Subcutaneous abdominal adipose tissue (tissue), 5 donors: ENCODE data around the gene ZNF207.

Experiments
- H3K27ac ChIP-seq: one replicate; pipeline ENCODE4 v1.7.0; 2013; ENCODE audit warnings: low read depth, mild to moderate bottlenecking, inconsistent platforms, low read length, moderate library complexity
- H3K27me3 ChIP-seq, 5 donors: one replicate each; pipeline ENCODE4 v1.7.0; 2013; ENCODE audit warnings: low read length in 5 of 5, inconsistent platforms in 1 of 5; ENCODE audit not compliant: control insufficient read depth in 5 of 5, insufficient read depth in 4 of 5
- H3K36me3 ChIP-seq, 5 donors: one replicate each; pipeline ENCODE4 v1.7.0; 2013; ENCODE audit warnings: low read length in 5 of 5; ENCODE audit not compliant: control insufficient read depth in 5 of 5, insufficient read depth in 5 of 5
- H3K4me1 ChIP-seq, 5 donors: one replicate each; pipeline ENCODE4 v1.7.0; 2013; ENCODE audit warnings: low read length in 5 of 5, mild to moderate bottlenecking in 3 of 5, moderate library complexity in 1 of 5; ENCODE audit not compliant: control insufficient read depth in 5 of 5, insufficient read depth in 5 of 5
- H3K4me3 ChIP-seq, 5 donors: one replicate each; pipeline ENCODE4 v1.7.0; 2013; ENCODE audit warnings: low read length in 5 of 5, low read depth in 1 of 5
- H3K9ac ChIP-seq, 5 donors: one replicate each; pipeline ENCODE4 v1.7.0; 2013; ENCODE audit warnings: low read length in 5 of 5, mild to moderate bottlenecking in 4 of 5, moderate library complexity in 3 of 5
- H3K9me3 ChIP-seq, 5 donors: one replicate each; pipeline ENCODE4 v1.7.0; 2013; ENCODE audit warnings: low read length in 5 of 5; ENCODE audit not compliant: control insufficient read depth in 5 of 5
- donor health status: healthy.
- donor health status: healthy.
- donor health status: healthy.
- donor health status: healthy.
- donor health status: healthy.

Gene ZNF207

GRCh38 chr17:32331243-32332040, 18.5 kb upstream of the ZNF207 start:
- no peak overlapping the region for H3K27ac ChIP-seq
- H3K4me1 ChIP-seq, result no peaks in the 10 kb centered on the region
- no peak overlapping the region for H3K4me3 ChIP-seq
- no peaks in the 10 kb centered on the region for H3K9me3 ChIP-seq
- no peaks in the 10 kb centered on the region for H3K27me3 ChIP-seq
- no peak overlapping the region for H3K9ac ChIP-seq
- H3K36me3 ChIP-seq, result peaks cover 13 to 29% (median 21%) of the 10 kb centered on the region in 5 donors

- Histone ChIP-seq H3K27ac (no peak overlapping the region), H3K4me3 (no peak overlapping the region)
Measured at GRCh38 chr17:32333187-32333586, 16.8 kb upstream of the ZNF207 start.

GRCh38 chr17:32335046-32335445, 14.9 kb upstream of the ZNF207 start:
- Histone ChIP-seq H3K36me3 (peaks cover 19 to 54% (median 39%) of the 10 kb centered on the region in 5 donors), H3K4me1 (no peaks in the 10 kb centered on the region), H3K9me3 (no peaks in the 10 kb centered on the region), H3K27me3 (no peaks in the 10 kb centered on the region), H3K4me3 (no peak overlapping the region), H3K9ac (no peak overlapping the region), H3K27ac (no peak overlapping the region)

More at GRCh38 chr17:32333187-32333586, 16.8 kb upstream of the ZNF207 start:
- Histone ChIP-seq H3K4me1 (no peaks in the 10 kb centered on the region), H3K27me3 (no peaks in the 10 kb centered on the region), H3K9me3 (no peaks in the 10 kb centered on the region), H3K36me3 (peaks cover 18 to 46% (median 35%) of the 10 kb centered on the region in 5 donors), H3K9ac (no peak overlapping the region)

- H3K27ac ChIP-seq, result no peak overlapping the region
- no peaks in the 10 kb centered on the region for H3K27me3 ChIP-seq
- no peak overlapping the region for H3K9ac ChIP-seq
- peaks cover 19 to 54% (median 39%) of the 10 kb centered on the region in 5 donors for H3K36me3 ChIP-seq
- no peaks in the 10 kb centered on the region for H3K4me1 ChIP-seq
- no peaks in the 10 kb centered on the region for H3K9me3 ChIP-seq
- H3K4me3 ChIP-seq, result no peak overlapping the region
Measured at GRCh38 chr17:32335687-32336086, 14.3 kb upstream of the ZNF207 start.

GRCh38 chr17:32341141-32341856, 8.7 kb upstream of the ZNF207 start:
- Histone ChIP-seq H3K4me3 (peak overlapping the region; percentile 82 to 89 (median 84)), H3K36me3 (peaks cover 5 to 26% (median 18%) of the 10 kb centered on the region in 5 donors), H3K9me3 (no peaks in the 10 kb centered on the region), H3K9ac (peak overlapping the region; percentile 61 to 85 (median 71)), H3K27me3 (no peaks in the 10 kb centered on the region), H3K4me1 (peaks cover 6 to 21% (median 17%) of the 10 kb centered on the region in 5 donors), H3K27ac (peak overlapping the region; percentile 46)

GRCh38 chr17:32341857-32342602, 7.9 kb upstream of the ZNF207 start, which contains the start of gene C17orf75:
C17orf75 (minus strand) TSS chr17:32342173; CDS start chr17:32342139, 34 bp downstream.
- Histone ChIP-seq H3K36me3 (peaks cover 5 to 19% (median 13%) of the 10 kb centered on the region in 5 donors), H3K9me3 (no peaks in the 10 kb centered on the region), H3K4me1 (peaks cover 6 to 21% (median 17%) of the 10 kb centered on the region in 5 donors), H3K27me3 (no peaks in the 10 kb centered on the region), H3K4me3 (peak within 1 kb of the TSS; percentile 82 to 89 (median 84)), H3K9ac (peak within 1 kb of the TSS; percentile 61 to 86 (median 84)), H3K27ac (peak within 1 kb of the TSS; percentile 62)

- no peaks in the 10 kb centered on the region for H3K27me3 ChIP-seq
- H3K4me1 ChIP-seq, result peaks cover 6 to 21% (median 17%) of the 10 kb centered on the region in 5 donors
- peak overlapping the region in 4 of 5 donors; percentile 55 to 86 (median 78) for H3K9ac ChIP-seq
- H3K4me3 ChIP-seq, result peak overlapping the region; percentile 82 to 89 (median 84)
- no peaks in the 10 kb centered on the region for H3K9me3 ChIP-seq
- peaks cover 0 to 14% (median 6%) of the 10 kb centered on the region in 5 donors for H3K36me3 ChIP-seq
- H3K27ac ChIP-seq, result peak overlapping the region; percentile 62
Measured at GRCh38 chr17:32342603-32343325, 7.2 kb upstream of the ZNF207 start.

- H3K27me3 ChIP-seq, result no peaks in the 10 kb centered on the region
- no peak overlapping the region for H3K9ac ChIP-seq
- H3K4me3 ChIP-seq, result no peak overlapping the region
- peaks cover 5 to 25% (median 24%) of the 10 kb centered on the region in 5 donors for H3K4me1 ChIP-seq
- H3K27ac ChIP-seq, result no peak overlapping the region
- no peaks in the 10 kb centered on the region for H3K9me3 ChIP-seq
- no peaks in the 10 kb centered on the region for H3K36me3 ChIP-seq
Measured at GRCh38 chr17:32345951-32346600, 3.9 kb upstream of the ZNF207 start.

GRCh38 chr17:32348483-32348800, 1.5 kb upstream of the ZNF207 start:
- Histone ChIP-seq H3K27me3 (no peaks in the 10 kb centered on the region), H3K27ac (no peak overlapping the region)

More at GRCh38 chr17:32348483-32348800, 1.5 kb upstream of the ZNF207 start:
- H3K4me3 ChIP-seq, result no peak overlapping the region
- no peaks in the 10 kb centered on the region for H3K9me3 ChIP-seq
- no peak overlapping the region for H3K9ac ChIP-seq
- H3K36me3 ChIP-seq, result peaks cover 0 to 4% (median 0%) of the 10 kb centered on the region in 5 donors
- H3K4me1 ChIP-seq, result peaks cover 1 to 32% (median 29%) of the 10 kb centered on the region in 5 donors
